Thyroid gland (tissue), 4 donors: ENCODE data around the gene PTPRE. TPM values are rescaled to one million over a fixed set of nuclear protein-coding genes. Genes with fewer than 3 reads are reported as not detected.

ENCODE experiments used
- DNase-seq, 2 donors: peaks; one replicate each; pipeline ENCODE4 v3.0.0-alpha.2; 2019
- H3K27ac ChIP-seq, 3 donors: fragments of 200-600 bp; sonication (generic); 1 replicate in 2 of 3; 2 replicates in 1 of 3; pipeline ENCODE4 v1.5.1; 2016 to 2019; ENCODE audit warnings: mild to moderate bottlenecking in 1 of 3, moderate library complexity in 1 of 3
- H3K27me3 ChIP-seq: fragments of 200-600 bp; sonication (generic); one replicate; pipeline ENCODE4 v1.5.1; 2019
- H3K36me3 ChIP-seq, 2 donors: fragments of 200-600 bp; sonication (generic); one replicate each; pipeline ENCODE4 v1.5.1; 2016 to 2019
- H3K4me1 ChIP-seq, 2 donors: fragments of 200-600 bp; sonication (generic); one replicate each; pipeline ENCODE4 v1.5.1; 2017 to 2019
- H3K4me3 ChIP-seq, 3 donors: fragments of 200-600 bp; sonication (generic); replicated peaks in 1 of 3; 1 replicate in 2 of 3; 2 replicates in 1 of 3; pipeline ENCODE4 v1.5.1; 2016; ENCODE audit warnings: mild to moderate bottlenecking in 1 of 3
- H3K9me3 ChIP-seq: fragments of 200-600 bp; sonication (generic); one replicate; pipeline ENCODE4 v1.5.1; 2017
- CTCF ChIP-seq, 6 experiments: fragments of 200-600 bp in 3 of 6; fragments of 450-650 bp in 3 of 6; sonication (generic) in 3 of 6; IDR thresholded peaks; one replicate each; pipeline ENCODE4 v1.5.1; 2016 to 2019; ENCODE audit warnings: antibody characterized with exemption in 6 of 6, mild to moderate bottlenecking in 2 of 6, inconsistent platforms in 1 of 6, moderate library complexity in 1 of 6
- POLR2A ChIP-seq, 2 donors: fragments of 450-650 bp; IDR thresholded peaks; one replicate each; pipeline ENCODE4 v1.6.1; 2017; ENCODE audit warnings: antibody characterized with exemption in 2 of 2, mild to moderate bottlenecking in 2 of 2, moderate library complexity in 1 of 2
- WGBS, 2 donors: methylation state at CpG; one replicate each; pipeline ENCODE4 v1.1.5; 2017; 5-methylcytosine and 5-hydroxymethylcytosine counted together
- intact Hi-C: fragments of 100-400 bp; cut with DNase I; formaldehyde crosslinking; loops from one replicate; pipeline ENCODE4 v1.15.1; 2023
- total RNA-seq, 4 donors: library from RNA; depleted of rRNA; stranded (reverse); fragments of >200 nt; gene quantifications; one replicate each; pipeline ENCODE4 v1.2.3, GENCODE V29; 2016

Gene PTPRE
- total RNA-seq, 4 donors from 2014 or later = 16.8 to 25.0 (median 19.4) TPM

GRCh38 chr10:127964621-127965020, 57.7 kb downstream of the PTPRE start:
- DNase-seq = no peak
- no peak overlapping the region for H3K4me3 ChIP-seq
- no peaks in the 10 kb centered on the region for H3K4me1 ChIP-seq
- 81 to 89% methylated on average over 12 of the region's 12 CpGs for WGBS, 2 donors
- H3K27me3 ChIP-seq = no peaks in the 10 kb centered on the region
- no peaks in the 10 kb centered on the region for H3K9me3 ChIP-seq
- no peaks in the 10 kb centered on the region for H3K36me3 ChIP-seq
- TF ChIP-seq CTCF (IDR thresholded peaks at IDR 0.05) (no peak), POLR2A (IDR thresholded peaks at IDR 0.05) (no peak)
- intact Hi-C loops = no loop called here
- H3K27ac ChIP-seq = no peak overlapping the region

GRCh38 chr10:127966875-127967274, 60.0 kb downstream of the PTPRE start:
- no peaks in the 10 kb centered on the region for H3K36me3 ChIP-seq
- no peak overlapping the region for H3K4me3 ChIP-seq
- H3K27ac ChIP-seq = no peak overlapping the region
- H3K9me3 ChIP-seq = no peaks in the 10 kb centered on the region
- TF ChIP-seq CTCF (IDR thresholded peaks at IDR 0.05) = no peak
- TF ChIP-seq POLR2A (IDR thresholded peaks at IDR 0.05) = no peak
- WGBS, 2 donors = 94 to 95% methylated on average over 5 of the region's 5 CpGs
- no peaks in the 10 kb centered on the region for H3K4me1 ChIP-seq
- no peaks in the 10 kb centered on the region for H3K27me3 ChIP-seq
- intact Hi-C loops = no loop called here
- no peak for DNase-seq

GRCh38 chr10:127968027-127968441, 61.1 kb downstream of the PTPRE start:
- Histone ChIP-seq H3K27me3 (no peaks in the 10 kb centered on the region), H3K4me1 (no peaks in the 10 kb centered on the region), H3K36me3 (no peaks in the 10 kb centered on the region), H3K4me3 (no peak overlapping the region), H3K9me3 (no peaks in the 10 kb centered on the region), H3K27ac (no peak overlapping the region)
- intact Hi-C loops = no loop called here
- 59 to 66% methylated on average over 3 of the region's 3 CpGs for WGBS, 2 donors
- DNase-seq = no peak
- no peak for TF ChIP-seq CTCF (IDR thresholded peaks at IDR 0.05)
- no peak for TF ChIP-seq POLR2A (IDR thresholded peaks at IDR 0.05)

GRCh38 chr10:127968659-127969058, 61.8 kb downstream of the PTPRE start:
- DNase-seq = no peak
- Histone ChIP-seq H3K27me3 (no peaks in the 10 kb centered on the region), H3K4me1 (no peaks in the 10 kb centered on the region), H3K36me3 (no peaks in the 10 kb centered on the region), H3K27ac (no peak overlapping the region), H3K4me3 (no peak overlapping the region), H3K9me3 (no peaks in the 10 kb centered on the region)
- intact Hi-C loops = no loop called here
- WGBS, 2 donors = 63 to 73% methylated on average over 1 of the region's 1 CpG
- TF ChIP-seq CTCF (IDR thresholded peaks at IDR 0.05) = no peak
- no peak for TF ChIP-seq POLR2A (IDR thresholded peaks at IDR 0.05)

DNA sequence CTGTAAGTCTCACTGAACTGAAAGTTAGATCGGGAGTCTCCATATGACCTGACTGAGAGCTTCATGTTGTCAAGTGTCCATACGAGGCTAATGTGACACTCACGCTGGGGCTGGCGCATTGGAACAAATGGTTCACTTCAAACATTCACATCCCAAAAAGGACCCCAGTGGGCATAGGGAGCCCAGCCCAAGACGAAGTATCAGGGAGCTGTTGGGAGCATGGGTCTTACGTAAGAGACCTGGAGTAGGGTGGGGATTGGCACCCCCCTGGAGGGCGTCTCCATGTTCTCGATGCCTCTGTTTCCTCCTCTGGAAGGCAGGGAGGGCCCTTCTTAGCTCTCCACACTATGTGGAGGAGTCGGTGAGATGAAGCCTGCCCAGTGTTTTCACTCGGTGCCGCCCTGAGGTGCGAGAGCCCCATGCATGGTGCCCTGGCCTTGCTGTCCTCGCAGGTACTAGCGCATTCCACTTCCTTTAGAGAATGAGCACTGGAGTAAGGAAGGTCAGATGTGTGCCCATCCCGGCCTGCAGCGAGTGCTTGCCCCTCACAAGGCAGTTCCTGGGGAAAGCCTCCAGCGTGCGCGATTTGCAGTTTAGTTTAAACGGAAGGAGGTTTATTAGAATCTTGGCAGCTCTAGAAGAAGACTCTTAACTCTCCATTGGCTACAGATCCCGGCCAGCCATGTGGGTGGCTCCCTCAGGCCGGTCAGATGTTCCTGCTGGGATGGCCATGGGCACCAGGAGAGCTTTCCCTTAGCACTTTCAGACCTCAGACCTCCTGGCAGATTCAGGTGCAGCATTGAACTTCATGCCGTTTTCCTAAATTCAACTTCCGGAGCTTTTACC, 64.4 kb downstream of the PTPRE start:
- H3K27ac ChIP-seq = no peak overlapping the region
- H3K4me1 ChIP-seq = no peaks in the 10 kb centered on the region
- no peaks in the 10 kb centered on the region for H3K9me3 ChIP-seq
- TF ChIP-seq CTCF (IDR thresholded peaks at IDR 0.05) (no peak), POLR2A (IDR thresholded peaks at IDR 0.05) (no peak)
- H3K4me3 ChIP-seq = no peak overlapping the region
- WGBS, 2 donors = 78 to 81% methylated on average over 21 to 24 of the region's 24 CpGs
- intact Hi-C loops = no loop called here
- no peaks in the 10 kb centered on the region for H3K27me3 ChIP-seq
- no peaks in the 10 kb centered on the region for H3K36me3 ChIP-seq
- no peak for DNase-seq
